ENCODE measurements around the gene OR8B8.
"Not testable (repeated sequence)": the region's sequence is repeated elsewhere in the genome, so short reads cannot be mapped to it uniquely, and the experiment has no call there.

The OR8B8 gene

GRCh38 chr11:124405581-124405980 is 39.9 kb downstream of the OR8B8 start:
- Mint-ChIP-seq H3K27ac (no peak overlapping the region), H3K4me1 (no peaks in the 10 kb centered on the region), H3K27me3 (peaks cover 8% of the 10 kb centered on the region), H3K4me3 (no peak overlapping the region), H3K9me3 (no peaks in the 10 kb centered on the region), H3K36me3 (ENCODE audit: low read depth) (peaks cover 2% of the 10 kb centered on the region)
- ATAC-seq (no peak), DNase-seq (no peak)

- not testable (repeated sequence) for H3K36me3 Mint-ChIP-seq (ENCODE audit: low read depth); H3K9me3 Mint-ChIP-seq; H3K27ac Mint-ChIP-seq; H3K4me1 Mint-ChIP-seq; H3K27me3 Mint-ChIP-seq; H3K4me3 Mint-ChIP-seq; ATAC-seq; DNase-seq
Observed at GRCh38 chr11:124403186-124403585, 42.3 kb downstream of the OR8B8 start.

- DNase-seq (peak; percentile 60), ATAC-seq (peak; percentile 73)
- no peaks in the 10 kb centered on the region for H3K9me3 Mint-ChIP-seq
- peaks cover 2% of the 10 kb centered on the region for H3K36me3 Mint-ChIP-seq (ENCODE audit: low read depth)
- H3K27me3 Mint-ChIP-seq: peaks cover 5% of the 10 kb centered on the region
- no peaks in the 10 kb centered on the region for H3K4me1 Mint-ChIP-seq
- no peak overlapping the region for H3K4me3 Mint-ChIP-seq
- H3K27ac Mint-ChIP-seq: no peak overlapping the region
Observed at GRCh38 chr11:124402326-124402922, 43.1 kb downstream of the OR8B8 start.

GRCh38 chr11:124398924-124399323 is 46.6 kb downstream of the OR8B8 start, which contains the start of gene OR8B3:
TSS of gene OR8B3 (minus strand) at chr11:124399024. CDS start at chr11:124397351, 1,673 bp downstream.
- ATAC-seq: no peak
- no peak within 1 kb of the TSS for H3K4me3 Mint-ChIP-seq

GRCh38 chr11:124396847-124397246 is 48.6 kb downstream of the OR8B8 start:
- not testable (repeated sequence) for H3K36me3 Mint-ChIP-seq (ENCODE audit: low read depth); ATAC-seq; H3K27ac Mint-ChIP-seq; H3K4me1 Mint-ChIP-seq; H3K9me3 Mint-ChIP-seq; H3K27me3 Mint-ChIP-seq; DNase-seq; H3K4me3 Mint-ChIP-seq

More at GRCh38 chr11:124398924-124399323, 46.6 kb downstream of the OR8B8 start, which contains the start of gene OR8B3:
- H3K27me3 Mint-ChIP-seq: no peaks in the 10 kb centered on the region
- no peak for DNase-seq
- no peak within 1 kb of the TSS for H3K27ac Mint-ChIP-seq
- H3K36me3 Mint-ChIP-seq (ENCODE audit: low read depth): peaks cover 2% of the 10 kb centered on the region
- H3K4me1 Mint-ChIP-seq: no peaks in the 10 kb centered on the region
- H3K9me3 Mint-ChIP-seq: no peaks in the 10 kb centered on the region

GRCh38 chr11:124394408-124394807 is 51.1 kb downstream of the OR8B8 start:
- no peak overlapping the region for H3K4me3 Mint-ChIP-seq
- DNase-seq (no peak), ATAC-seq (no peak)
- no peaks in the 10 kb centered on the region for H3K4me1 Mint-ChIP-seq
- no peak overlapping the region for H3K27ac Mint-ChIP-seq
- no peaks in the 10 kb centered on the region for H3K9me3 Mint-ChIP-seq
- H3K27me3 Mint-ChIP-seq: peaks cover 7% of the 10 kb centered on the region
- no peaks in the 10 kb centered on the region for H3K36me3 Mint-ChIP-seq (ENCODE audit: low read depth)

All from activated naive CD8-positive, alpha-beta T cell treated with anti-CD3 and anti-CD28 coated beads, Interleukin-2, amount 50 U/mL, for 24 hours (primary cell).